Peyer's patch (tissue), 4 donors: ENCODE measurements around the gene VSTM4.

ENCODE experiments used
- POLR2A ChIP-seq, 2 donors: fragments of 450-650 bp; IDR thresholded peaks; one replicate each; pipeline ENCODE4 v1.5.1; 2017; ENCODE audit warnings: antibody characterized with exemption in 2 of 2, mild to moderate bottlenecking in 2 of 2, moderate library complexity in 2 of 2
- TF ChIP-seq, protein P1 (sequence below), 6 experiments: fragments of 450-650 bp in 4 of 6; fragments of 200-600 bp in 2 of 6; sonication (generic) in 1 of 6; IDR thresholded peaks; one replicate each; pipeline ENCODE4 v1.5.1; 2017 to 2019; ENCODE audit warnings: antibody characterized with exemption in 6 of 6, mild to moderate bottlenecking in 3 of 6, moderate library complexity in 1 of 6

DNA sequence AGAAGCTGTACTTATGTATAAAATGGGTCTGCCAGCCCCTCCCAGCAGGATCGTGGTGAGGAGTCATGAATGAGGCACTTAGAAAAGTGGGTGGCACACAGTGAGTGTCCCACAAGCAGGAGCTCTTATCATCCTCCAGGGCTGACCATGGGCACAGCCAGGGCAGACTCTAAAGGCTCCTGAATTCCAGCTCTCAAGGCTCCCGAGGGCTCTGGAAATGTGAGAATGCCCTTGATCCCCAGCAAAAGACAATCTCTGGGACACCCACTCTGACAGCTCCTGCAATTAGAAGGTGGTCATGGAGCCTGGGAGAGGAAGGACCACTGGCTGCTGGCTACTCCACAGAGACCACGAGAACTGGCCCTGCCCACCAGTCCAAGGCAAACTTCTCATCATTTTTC lies 1.6 kb downstream of the VSTM4 start:
- TF ChIP-seq, protein P1, sequence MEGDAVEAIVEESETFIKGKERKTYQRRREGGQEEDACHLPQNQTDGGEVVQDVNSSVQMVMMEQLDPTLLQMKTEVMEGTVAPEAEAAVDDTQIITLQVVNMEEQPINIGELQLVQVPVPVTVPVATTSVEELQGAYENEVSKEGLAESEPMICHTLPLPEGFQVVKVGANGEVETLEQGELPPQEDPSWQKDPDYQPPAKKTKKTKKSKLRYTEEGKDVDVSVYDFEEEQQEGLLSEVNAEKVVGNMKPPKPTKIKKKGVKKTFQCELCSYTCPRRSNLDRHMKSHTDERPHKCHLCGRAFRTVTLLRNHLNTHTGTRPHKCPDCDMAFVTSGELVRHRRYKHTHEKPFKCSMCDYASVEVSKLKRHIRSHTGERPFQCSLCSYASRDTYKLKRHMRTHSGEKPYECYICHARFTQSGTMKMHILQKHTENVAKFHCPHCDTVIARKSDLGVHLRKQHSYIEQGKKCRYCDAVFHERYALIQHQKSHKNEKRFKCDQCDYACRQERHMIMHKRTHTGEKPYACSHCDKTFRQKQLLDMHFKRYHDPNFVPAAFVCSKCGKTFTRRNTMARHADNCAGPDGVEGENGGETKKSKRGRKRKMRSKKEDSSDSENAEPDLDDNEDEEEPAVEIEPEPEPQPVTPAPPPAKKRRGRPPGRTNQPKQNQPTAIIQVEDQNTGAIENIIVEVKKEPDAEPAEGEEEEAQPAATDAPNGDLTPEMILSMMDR (IDR thresholded peaks at IDR 0.05), result no peak
- no peak for TF ChIP-seq POLR2A (IDR thresholded peaks at IDR 0.05)
